Endothelial cell of umbilical vein (primary cell): ENCODE results near the gene LYSMD3.

ENCODE experiments used
- EZH2 ChIP-seq: IDR thresholded peaks from 2 replicates; pipeline ENCODE4 v1.6.1; 2012; ENCODE audit warnings: borderline replicate concordance, low read depth, mild to moderate bottlenecking, moderate library complexity, low read length, inconsistent platforms; ENCODE audit not compliant: severe bottlenecking
- FOS ChIP-seq: IDR thresholded peaks from 2 replicates; pipeline ENCODE4 v1.6.1; 2011; ENCODE audit warnings: mild to moderate bottlenecking, low read length, moderate library complexity, borderline replicate concordance; ENCODE audit not compliant: insufficient read depth
- JUN ChIP-seq: IDR thresholded peaks from 2 replicates; pipeline ENCODE4 v1.6.1; 2011; ENCODE audit warnings: borderline replicate concordance, low read depth; ENCODE audit not compliant: insufficient read length, insufficient read depth
- MYC ChIP-seq: IDR thresholded peaks from one replicate; pipeline ENCODE4 v1.6.1; 2011; ENCODE audit warnings: mild to moderate bottlenecking, low read depth, low read length
- POLR2A ChIP-seq: IDR thresholded peaks from 2 replicates; pipeline ENCODE4 v1.6.1; 2012; ENCODE audit warnings: low read depth, mild to moderate bottlenecking, control low read depth, low read length
- POLR2AphosphoS5 ChIP-seq: IDR thresholded peaks from 2 replicates; pipeline ENCODE4 v1.6.1; 2012; ENCODE audit warnings: low read depth, mild to moderate bottlenecking, control low read depth, low read length, moderate library complexity; ENCODE audit not compliant: insufficient read depth
- TF ChIP-seq, protein P1 (sequence below), 2 donors: IDR thresholded peaks; 1 replicate in 1 of 2; 2 replicates in 1 of 2; pipeline ENCODE4 v1.5.1; 2011; ENCODE audit warnings: low read length in 2 of 2, mild to moderate bottlenecking in 2 of 2, moderate library complexity in 2 of 2, control low read depth in 1 of 2, inconsistent platforms in 1 of 2, low read depth in 1 of 2; ENCODE audit not compliant: insufficient read depth in 1 of 2; ENCODE audit errors: extremely low read depth in 1 of 2
- TF ChIP-seq, protein P2 (sequence below): IDR thresholded peaks from 2 replicates; pipeline ENCODE4 v1.6.1; 2011; ENCODE audit not compliant: insufficient read depth, insufficient read length

DNA sequence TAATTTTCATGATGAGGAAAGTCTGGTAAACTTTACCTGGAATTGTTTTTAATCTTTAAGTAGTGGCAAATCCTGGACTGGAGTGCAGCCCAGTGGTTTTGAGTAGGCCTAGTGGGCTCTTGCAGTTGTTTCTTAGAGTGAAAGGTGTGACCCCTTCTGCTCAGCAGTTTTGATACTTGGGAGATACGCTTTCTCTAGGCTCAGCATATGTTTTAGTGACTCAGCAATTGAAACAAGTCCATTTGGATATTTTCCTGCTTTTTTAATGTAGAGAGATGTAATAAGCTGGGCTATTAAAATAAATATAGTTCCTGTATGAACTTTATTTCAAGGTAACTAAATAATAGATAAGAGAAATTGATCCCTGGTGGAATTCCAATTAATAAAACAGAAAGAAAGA, 48.7 kb downstream of the LYSMD3 start:
- TF ChIP-seq, protein P1, sequence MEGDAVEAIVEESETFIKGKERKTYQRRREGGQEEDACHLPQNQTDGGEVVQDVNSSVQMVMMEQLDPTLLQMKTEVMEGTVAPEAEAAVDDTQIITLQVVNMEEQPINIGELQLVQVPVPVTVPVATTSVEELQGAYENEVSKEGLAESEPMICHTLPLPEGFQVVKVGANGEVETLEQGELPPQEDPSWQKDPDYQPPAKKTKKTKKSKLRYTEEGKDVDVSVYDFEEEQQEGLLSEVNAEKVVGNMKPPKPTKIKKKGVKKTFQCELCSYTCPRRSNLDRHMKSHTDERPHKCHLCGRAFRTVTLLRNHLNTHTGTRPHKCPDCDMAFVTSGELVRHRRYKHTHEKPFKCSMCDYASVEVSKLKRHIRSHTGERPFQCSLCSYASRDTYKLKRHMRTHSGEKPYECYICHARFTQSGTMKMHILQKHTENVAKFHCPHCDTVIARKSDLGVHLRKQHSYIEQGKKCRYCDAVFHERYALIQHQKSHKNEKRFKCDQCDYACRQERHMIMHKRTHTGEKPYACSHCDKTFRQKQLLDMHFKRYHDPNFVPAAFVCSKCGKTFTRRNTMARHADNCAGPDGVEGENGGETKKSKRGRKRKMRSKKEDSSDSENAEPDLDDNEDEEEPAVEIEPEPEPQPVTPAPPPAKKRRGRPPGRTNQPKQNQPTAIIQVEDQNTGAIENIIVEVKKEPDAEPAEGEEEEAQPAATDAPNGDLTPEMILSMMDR (IDR thresholded peaks at IDR 0.05; ENCODE audit: extremely low read depth in 1 of 2, insufficient read depth in 1 of 2, low read depth in 1 of 2, low read length in 2 of 2): no peak
- TF ChIP-seq POLR2A (no peak), EZH2 (no peak), POLR2AphosphoS5 (no peak), JUN (no peak), MYC (no peak), FOS (no peak)
- TF ChIP-seq, protein P2, sequence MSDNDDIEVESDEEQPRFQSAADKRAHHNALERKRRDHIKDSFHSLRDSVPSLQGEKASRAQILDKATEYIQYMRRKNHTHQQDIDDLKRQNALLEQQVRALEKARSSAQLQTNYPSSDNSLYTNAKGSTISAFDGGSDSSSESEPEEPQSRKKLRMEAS: no peak
